Thymus (tissue), 11 donors: ENCODE data around the gene IL1RAPL2. TPM values are rescaled to one million over a fixed set of nuclear protein-coding genes. Genes with fewer than 3 reads are reported as not detected.
A peak's percentile ranks its signal among the peaks of the same experiment; 100 is the strongest.
"Not testable (repeated sequence)": the region's sequence is repeated elsewhere in the genome, so short reads cannot be mapped to it uniquely, and the experiment has no call there.

ENCODE experiments used
- DNase-seq, 9 donors: peaks; one replicate each; pipeline ENCODE4 v3.0.0-alpha.2; 2013; ENCODE audit warnings: low spot score in 9 of 9, low read depth in 6 of 9, missing footprints in 1 of 9
- H3K27ac ChIP-seq, 2 donors: one replicate each; pipeline ENCODE4 v1.5.1; 2013; ENCODE audit warnings: control low read depth in 1 of 2, low read depth in 1 of 2, low read length in 1 of 2, mild to moderate bottlenecking in 1 of 2, moderate library complexity in 1 of 2
- H3K27me3 ChIP-seq, 2 donors: one replicate each; pipeline ENCODE4 v1.5.1; 2013; ENCODE audit warnings: low read length in 1 of 2; ENCODE audit not compliant: control insufficient read depth in 2 of 2, insufficient read depth in 1 of 2
- H3K36me3 ChIP-seq, 2 donors: one replicate each; pipeline ENCODE4 v1.5.1; 2013; ENCODE audit warnings: low read length in 1 of 2, mild to moderate bottlenecking in 1 of 2, moderate library complexity in 1 of 2; ENCODE audit not compliant: control insufficient read depth in 2 of 2, insufficient read depth in 2 of 2
- H3K4me1 ChIP-seq, 2 donors: one replicate each; pipeline ENCODE4 v1.5.1; 2013; ENCODE audit warnings: low read length in 2 of 2; ENCODE audit not compliant: control insufficient read depth in 2 of 2, insufficient read depth in 2 of 2
- H3K4me3 ChIP-seq, 2 donors: one replicate each; pipeline ENCODE4 v1.5.1; 2013; ENCODE audit warnings: low read length in 2 of 2, control low read depth in 1 of 2, mild to moderate bottlenecking in 1 of 2
- H3K9me3 ChIP-seq, 2 donors: one replicate each; pipeline ENCODE4 v1.5.1; 2013; ENCODE audit warnings: low read length in 1 of 2, mild to moderate bottlenecking in 1 of 2; ENCODE audit not compliant: control insufficient read depth in 2 of 2, insufficient read depth in 1 of 2
- WGBS: extraction: QIAGEN DNeasy Blood & Tissue Kit; methylation state at CpG from one replicate; pipeline ENCODE4 v1.1.7; 2013; 5-methylcytosine and 5-hydroxymethylcytosine counted together
- polyA plus RNA-seq: library from polyadenylated mRNA; stranded (reverse); fragments of 200-250 nt; gene quantifications from one replicate; pipeline ENCODE4 v1.2.3, GENCODE V29; 2013
- total RNA-seq: library from RNA; stranded (reverse); fragments of 120-200 nt; gene quantifications from one replicate; pipeline ENCODE4 v1.2.4, GENCODE V29; 2013
- donor health status: healthy.

IL1RAPL2 gene
- total and polyA plus RNA-seq, 2 donors, result 0.38 TPM; not detected in 1

DNA sequence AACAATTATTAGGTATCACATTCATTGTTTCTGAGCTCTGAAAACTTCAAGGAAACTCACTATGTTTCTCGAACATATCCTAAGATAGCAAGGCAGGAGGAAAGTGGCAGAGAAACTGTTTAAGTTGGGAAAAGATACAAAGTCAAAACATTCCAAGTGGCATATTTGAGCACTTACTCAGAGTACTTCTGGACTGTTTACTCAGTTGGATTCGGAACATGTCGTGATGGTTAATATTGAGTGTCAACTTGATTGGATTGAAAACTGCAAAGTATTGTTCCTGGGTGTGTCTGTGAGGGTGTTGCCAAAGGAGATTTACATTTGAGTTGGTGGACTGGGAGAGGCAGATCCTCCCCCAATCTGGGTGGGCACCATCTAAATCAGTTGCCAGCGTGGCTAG is 298.3 kb downstream of the IL1RAPL2 start:
- Histone ChIP-seq H3K9me3 (no peaks in the 10 kb centered on the region), H3K4me3 (no peak overlapping the region), H3K27ac (no peak overlapping the region), H3K36me3 (no peaks in the 10 kb centered on the region), H3K27me3 (no peaks in the 10 kb centered on the region), H3K4me1 (no peaks in the 10 kb centered on the region)
- 96% methylated on average over 4 of the region's 4 CpGs for WGBS
- no peak for DNase-seq

DNA sequence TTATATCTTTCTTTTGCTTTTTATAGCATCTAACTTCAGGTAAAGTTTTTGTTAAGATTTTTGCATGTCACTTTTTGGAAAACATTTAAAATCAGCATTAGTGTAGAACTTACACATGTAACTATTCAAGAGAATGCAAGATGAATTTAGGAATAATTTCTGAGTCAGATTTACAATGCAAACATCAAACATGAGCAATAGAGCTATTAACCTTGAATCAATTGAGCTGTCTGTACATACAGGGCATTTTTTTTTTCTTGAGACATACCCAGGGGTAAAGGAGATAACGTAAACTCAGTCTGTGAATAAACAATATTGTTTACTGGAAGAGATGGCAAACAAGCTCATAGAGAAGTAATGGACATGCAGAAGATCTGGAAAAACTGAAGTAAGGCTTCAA is 311.5 kb downstream of the IL1RAPL2 start:
- Histone ChIP-seq H3K4me1 (no peaks in the 10 kb centered on the region), H3K27me3 (no peaks in the 10 kb centered on the region), H3K27ac (no peak overlapping the region), H3K4me3 (no peak overlapping the region), H3K9me3 (no peaks in the 10 kb centered on the region), H3K36me3 (no peaks in the 10 kb centered on the region)
- no peak for DNase-seq
- 97% methylated on average over 1 of the region's 1 CpG for WGBS

- DNase-seq, result no peak
- Histone ChIP-seq H3K4me1 (no peaks in the 10 kb centered on the region), H3K27ac (no peak overlapping the region), H3K27me3 (no peaks in the 10 kb centered on the region), H3K36me3 (no peaks in the 10 kb centered on the region), H3K4me3 (no peak overlapping the region), H3K9me3 (no peaks in the 10 kb centered on the region)
- 87% methylated on average over 4 of the region's 4 CpGs for WGBS
Measured at GRCh38 chrX:104902070-104902469, 336.1 kb downstream of the IL1RAPL2 start.

DNA sequence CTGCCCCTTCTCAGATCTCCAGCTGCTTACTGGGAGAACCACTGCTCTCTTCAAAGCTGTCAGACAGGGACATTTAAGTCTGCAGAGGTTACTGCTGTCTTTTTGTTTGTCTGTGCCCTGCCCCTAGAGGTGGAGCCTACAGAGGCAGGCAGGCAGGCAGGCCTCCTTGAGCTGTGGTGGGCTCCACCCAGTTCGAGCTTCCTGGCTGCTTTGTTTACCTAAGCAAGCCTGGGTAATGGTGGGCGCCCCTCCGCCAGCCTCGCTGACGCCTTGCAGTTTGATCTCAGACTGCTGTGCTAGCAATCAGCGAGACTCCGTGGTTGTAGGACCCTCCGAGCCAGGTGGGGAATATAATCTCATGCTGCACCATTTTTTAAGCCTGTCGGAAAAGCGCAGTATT is 343.7 kb downstream of the IL1RAPL2 start:
- peak in 1 of 9 donors; percentile 17 for DNase-seq

DNA sequence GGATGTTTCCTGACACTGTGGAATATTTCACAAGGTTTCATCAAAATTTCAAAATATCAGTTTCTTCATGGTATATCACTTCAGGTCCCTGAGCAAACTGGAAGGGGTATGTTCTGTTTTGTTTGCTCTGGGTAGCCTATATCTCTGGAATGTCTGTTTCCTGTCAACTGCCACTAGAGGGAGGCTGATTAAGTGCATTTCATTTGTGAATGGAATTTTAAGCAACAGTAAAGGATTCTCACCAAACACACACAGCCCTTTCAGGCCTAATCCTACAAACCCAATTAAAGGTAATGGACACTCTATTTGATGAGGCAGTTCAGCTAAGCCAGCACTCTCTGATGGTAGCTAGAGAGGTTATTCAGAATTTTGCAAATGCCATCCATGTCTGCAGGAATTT is 347.3 kb downstream of the IL1RAPL2 start:
- Histone ChIP-seq H3K27ac (no peak overlapping the region), H3K9me3 (no peaks in the 10 kb centered on the region), H3K36me3 (no peaks in the 10 kb centered on the region), H3K4me3 (no peak overlapping the region), H3K4me1 (no peaks in the 10 kb centered on the region), H3K27me3 (no peaks in the 10 kb centered on the region)
- DNase-seq, result no peak

More for the DNA sequence above, 343.7 kb downstream of the IL1RAPL2 start:
- H3K36me3 ChIP-seq, H3K4me1 ChIP-seq, H3K27me3 ChIP-seq, H3K27ac ChIP-seq, H3K9me3 ChIP-seq: not testable (repeated sequence)
- H3K4me3 ChIP-seq, result peak overlapping the region; percentile 27 to 34
- WGBS, result 26% methylated on average over 10 of the region's 10 CpGs

GRCh38 chrX:104914686-104915085 is 348.7 kb downstream of the IL1RAPL2 start:
- H3K4me3 ChIP-seq, H3K27me3 ChIP-seq, DNase-seq, H3K4me1 ChIP-seq, H3K27ac ChIP-seq, H3K9me3 ChIP-seq, H3K36me3 ChIP-seq: not testable (repeated sequence)
- 95% methylated on average over 5 of the region's 5 CpGs for WGBS

DNA sequence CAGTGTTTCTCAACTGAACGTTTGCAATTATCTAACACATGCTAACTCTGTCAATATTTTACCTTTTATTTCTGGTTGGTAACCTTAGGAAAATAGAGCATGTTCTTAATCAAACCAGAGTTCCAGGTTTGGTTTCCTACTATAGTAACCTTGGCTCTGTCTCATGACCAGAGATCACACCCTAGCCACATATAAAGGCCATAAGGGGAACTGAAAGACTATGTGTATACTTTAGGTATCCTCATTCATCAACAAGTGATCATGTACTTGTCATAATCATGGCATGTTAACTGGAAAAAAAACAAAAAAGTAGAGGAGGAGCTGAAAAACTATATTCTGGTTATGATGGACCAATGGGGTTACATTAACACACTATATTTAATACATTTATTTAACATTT is 352.1 kb downstream of the IL1RAPL2 start:
- DNase-seq, result no peak
- 95% methylated on average over 1 of the region's 1 CpG for WGBS
- H3K36me3 ChIP-seq, result no peaks in the 10 kb centered on the region

GRCh38 chrX:104921584-104922205 is 355.7 kb downstream of the IL1RAPL2 start:
- H3K4me1 ChIP-seq, result no peaks in the 10 kb centered on the region
- DNase-seq, result no peak
- H3K4me3 ChIP-seq, result no peak overlapping the region
- H3K27me3 ChIP-seq, result no peaks in the 10 kb centered on the region
- H3K36me3 ChIP-seq, result no peaks in the 10 kb centered on the region
- no peak overlapping the region for H3K27ac ChIP-seq
- WGBS, result 95% methylated on average over 9 of the region's 9 CpGs
- no peaks in the 10 kb centered on the region for H3K9me3 ChIP-seq

More for the DNA sequence above, 352.1 kb downstream of the IL1RAPL2 start:
- no peaks in the 10 kb centered on the region for H3K27me3 ChIP-seq
- H3K27ac ChIP-seq, result no peak overlapping the region
- H3K4me1 ChIP-seq, result no peaks in the 10 kb centered on the region
- H3K9me3 ChIP-seq, result no peaks in the 10 kb centered on the region
- H3K4me3 ChIP-seq, result no peak overlapping the region

DNA sequence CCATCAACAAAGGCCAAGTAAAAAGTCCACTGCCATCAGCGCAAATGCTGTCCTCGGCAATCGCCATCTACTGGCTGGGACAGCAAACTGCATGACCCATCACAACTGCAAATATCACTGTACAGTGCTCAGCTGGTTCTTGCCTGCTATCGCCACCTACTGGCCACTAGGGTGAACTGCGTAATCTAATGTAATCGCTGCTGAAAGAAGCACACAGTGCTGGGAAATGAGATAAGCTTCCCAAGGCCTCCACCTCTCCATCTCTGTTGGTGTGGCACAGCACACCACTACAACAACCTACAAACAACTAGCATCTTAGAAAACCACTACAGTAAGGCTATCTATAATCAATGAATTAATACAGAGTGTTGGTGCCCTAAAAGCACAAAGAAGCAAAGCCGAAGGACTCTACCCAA is 356.2 kb downstream of the IL1RAPL2 start:
- 16% methylated on average over 7 of the region's 7 CpGs for WGBS
- no peaks in the 10 kb centered on the region for H3K4me1 ChIP-seq
- DNase-seq, result peak; percentile 22 to 74 (median 32)
- no peaks in the 10 kb centered on the region for H3K9me3 ChIP-seq
- H3K27ac ChIP-seq, result no peak overlapping the region
- no peaks in the 10 kb centered on the region for H3K36me3 ChIP-seq
- no peak overlapping the region for H3K4me3 ChIP-seq
- H3K27me3 ChIP-seq, result no peaks in the 10 kb centered on the region
